Activated CD8-positive, alpha-beta T cell treated with anti-CD3 and anti-CD28 coated beads, Interleukin-2, amount 10 ng/mL, durations not matched to agents 7 days and 5 days (primary cell): Measurements from ENCODE around the gene DRC7. TPM values are rescaled to one million over a fixed set of nuclear protein-coding genes. Genes with fewer than 3 reads are reported as not detected.
A peak's percentile ranks its signal among the peaks of the same experiment; 100 is the strongest.
"Not testable (repeated sequence)": the region's sequence is repeated elsewhere in the genome, so short reads cannot be mapped to it uniquely, and the experiment has no call there.

Experiments
- ATAC-seq: fragments of 150-1000 bp; cut with Tn5 transposase; one replicate; pipeline ENCODE4 v1.10.0; 2021; ENCODE audit warnings: moderate library complexity
- CTCF ChIA-PET: fragments of 350-600 bp; sonication (Branson Sonifier 250); formaldehyde crosslinking; loops from one replicate; lab custom pipeline; 2021; ENCODE audit warnings: antibody characterized with exemption; lab: Charles Lee
- POLR2A ChIA-PET: fragments of 350-600 bp; sonication (Branson Sonifier 250); formaldehyde crosslinking; loops from one replicate; lab custom pipeline; 2021; ENCODE audit warnings: antibody characterized with exemption; lab: Charles Lee
- DNase-seq: peaks from one replicate; pipeline ENCODE4 v3.0.0-alpha.2; 2020
- H3K27ac Mint-ChIP-seq: one replicate; pipeline ENCODE4 v1.8.0; 2021; ENCODE audit warnings: mild to moderate bottlenecking, mixed read lengths
- H3K27me3 Mint-ChIP-seq: one replicate; pipeline ENCODE4 v1.8.0; 2021; ENCODE audit warnings: low read depth, mixed read lengths
- H3K36me3 Mint-ChIP-seq: one replicate; pipeline ENCODE4 v1.8.0; 2021; ENCODE audit warnings: low read depth, mixed read lengths
- H3K4me1 Mint-ChIP-seq: one replicate; pipeline ENCODE4 v1.8.0; 2021; ENCODE audit warnings: low read depth, mixed read lengths
- H3K4me3 Mint-ChIP-seq: one replicate; pipeline ENCODE4 v1.8.0; 2021; ENCODE audit warnings: mild to moderate bottlenecking, mixed read lengths
- H3K9me3 Mint-ChIP-seq: one replicate; pipeline ENCODE4 v1.8.0; 2022; ENCODE audit warnings: mixed read lengths; ENCODE audit not compliant: insufficient read depth
- total RNA-seq, 2 experiments: library from RNA; stranded (reverse); gene quantifications; one replicate each; pipeline ENCODE4 v1.2.3, GENCODE V29; 2021

The DRC7 gene
- total RNA-seq, 2 experiments from 2014 or later = 0.55 to 0.66 TPM

- H3K27me3 Mint-ChIP-seq = no peaks in the 10 kb centered on the region
- H3K36me3 Mint-ChIP-seq = no peaks in the 10 kb centered on the region
- no peak overlapping the region for H3K4me3 Mint-ChIP-seq
- ChIA-PET POLR2A (interaction anchor here (0.6 to 0.8 kb wide), 2 partner anchors 9 to 421 kb away, joined by 3 to 4 read pairs; partner anchors contain the start of gene KATNB1), CTCF (interaction anchor here (1.1 to 1.9 kb wide), 3 partner anchors 45 to 149 kb away, joined by 4 to 5 read pairs (median 4); no protein-coding TSS in a partner anchor)
- ATAC-seq = no peak
- H3K27ac Mint-ChIP-seq = no peak overlapping the region
- DNase-seq = no peak
- no peaks in the 10 kb centered on the region for H3K9me3 Mint-ChIP-seq
- H3K4me1 Mint-ChIP-seq = no peaks in the 10 kb centered on the region
Observed at GRCh38 chr16:57725976-57726375, 31.4 kb downstream of the DRC7 start.

GRCh38 chr16:57726433-57726947 lies 31.9 kb downstream of the DRC7 start:
- DNase-seq (no peak), ATAC-seq (no peak)
- H3K36me3 Mint-ChIP-seq = no peaks in the 10 kb centered on the region
- no peak overlapping the region for H3K4me3 Mint-ChIP-seq
- H3K4me1 Mint-ChIP-seq = no peaks in the 10 kb centered on the region
- no peak overlapping the region for H3K27ac Mint-ChIP-seq
- no peaks in the 10 kb centered on the region for H3K27me3 Mint-ChIP-seq
- ChIA-PET POLR2A (interaction anchor here (0.6 to 0.8 kb wide), 3 partner anchors 9 to 421 kb away, joined by 3 to 4 read pairs (median 3); partner anchors contain the start of gene KATNB1), CTCF (interaction anchor here (1.1 to 1.9 kb wide), 3 partner anchors 46 to 150 kb away, joined by 4 to 5 read pairs (median 4); no protein-coding TSS in a partner anchor)
- H3K9me3 Mint-ChIP-seq = no peaks in the 10 kb centered on the region

- ATAC-seq (no peak), DNase-seq (no peak)
- no peak overlapping the region for H3K4me3 Mint-ChIP-seq
- H3K9me3 Mint-ChIP-seq = no peaks in the 10 kb centered on the region
- no peaks in the 10 kb centered on the region for H3K4me1 Mint-ChIP-seq
- CTCF ChIA-PET = interaction anchor here (1.0 to 1.9 kb wide), 2 partner anchors 47 to 151 kb away, joined by 3 to 4 read pairs; no protein-coding TSS in a partner anchor
- H3K27ac Mint-ChIP-seq = no peak overlapping the region
- peaks cover under 1% of the 10 kb centered on the region for H3K36me3 Mint-ChIP-seq
- H3K27me3 Mint-ChIP-seq = no peaks in the 10 kb centered on the region
- POLR2A ChIA-PET = no interaction called here
Observed at GRCh38 chr16:57727610-57728009, 33.0 kb downstream of the DRC7 start.

GRCh38 chr16:57728336-57729181 lies 34.0 kb downstream of the DRC7 start:
- no peak for DNase-seq
- H3K27ac Mint-ChIP-seq = no peak overlapping the region
- CTCF ChIA-PET = interaction anchor here (1.0 kb wide), 1 partner anchor 152 kb away, joined by 3 read pairs; no protein-coding TSS in a partner anchor
- H3K4me1 Mint-ChIP-seq = peaks cover 3% of the 10 kb centered on the region
- POLR2A ChIA-PET = no interaction called here
- H3K9me3 Mint-ChIP-seq = peaks cover 5% of the 10 kb centered on the region
- H3K27me3 Mint-ChIP-seq = no peaks in the 10 kb centered on the region
- ATAC-seq = no peak
- H3K4me3 Mint-ChIP-seq = no peak overlapping the region
- peaks cover 8% of the 10 kb centered on the region for H3K36me3 Mint-ChIP-seq

GRCh38 chr16:57729182-57729484 lies 34.5 kb downstream of the DRC7 start:
- POLR2A ChIA-PET = no interaction called here
- ATAC-seq (no peak), DNase-seq (no peak)
- Mint-ChIP-seq H3K4me1 (peaks cover 6% of the 10 kb centered on the region), H3K27ac (no peak overlapping the region), H3K4me3 (no peak overlapping the region), H3K36me3 (peaks cover 9% of the 10 kb centered on the region), H3K27me3 (no peaks in the 10 kb centered on the region), H3K9me3 (peaks cover 5% of the 10 kb centered on the region)
- CTCF ChIA-PET = no interaction called here

GRCh38 chr16:57729852-57730251 lies 35.2 kb downstream of the DRC7 start:
- H3K9me3 Mint-ChIP-seq, H3K4me1 Mint-ChIP-seq, CTCF ChIA-PET: not testable (repeated sequence)

GRCh38 chr16:57730771-57731730 lies 36.4 kb downstream of the DRC7 start:
- POLR2A ChIA-PET = no interaction called here
- Mint-ChIP-seq H3K4me1 (peaks cover 14% of the 10 kb centered on the region), H3K27me3 (no peaks in the 10 kb centered on the region), H3K27ac (no peak overlapping the region), H3K36me3 (peaks cover 9% of the 10 kb centered on the region), H3K4me3 (no peak overlapping the region), H3K9me3 (peaks cover 5% of the 10 kb centered on the region)
- no peak for ATAC-seq
- no peak for DNase-seq
- CTCF ChIA-PET = interaction anchor here (1.1 kb wide), 1 partner anchor 26 kb away, joined by 3 read pairs; no protein-coding TSS in a partner anchor

More at GRCh38 chr16:57729852-57730251, 35.2 kb downstream of the DRC7 start:
- H3K27ac Mint-ChIP-seq, POLR2A ChIA-PET, DNase-seq, ATAC-seq, H3K4me3 Mint-ChIP-seq, H3K27me3 Mint-ChIP-seq, H3K36me3 Mint-ChIP-seq: not testable (repeated sequence)

GRCh38 chr16:57732037-57732436 lies 37.4 kb downstream of the DRC7 start:
- POLR2A ChIA-PET = no interaction called here
- CTCF ChIA-PET = interaction anchor here (1.1 kb wide), 1 partner anchor 82 kb away, joined by 3 read pairs; no protein-coding TSS in a partner anchor
- Mint-ChIP-seq H3K36me3 (peaks cover 9% of the 10 kb centered on the region), H3K27ac (no peak overlapping the region), H3K9me3 (peaks cover 5% of the 10 kb centered on the region), H3K4me1 (peaks cover 24% of the 10 kb centered on the region), H3K4me3 (no peak overlapping the region), H3K27me3 (no peaks in the 10 kb centered on the region)
- DNase-seq (no peak), ATAC-seq (no peak)

GRCh38 chr16:57732714-57733113 lies 38.1 kb downstream of the DRC7 start:
- Mint-ChIP-seq H3K36me3 (peaks cover 14% of the 10 kb centered on the region), H3K4me1 (peaks cover 30% of the 10 kb centered on the region), H3K9me3 (peaks cover 5% of the 10 kb centered on the region), H3K27ac (no peak overlapping the region), H3K27me3 (no peaks in the 10 kb centered on the region), H3K4me3 (no peak overlapping the region)
- ATAC-seq (no peak), DNase-seq (no peak)
- ChIA-PET POLR2A (no interaction called here), CTCF (interaction anchor here (1.1 kb wide), 1 partner anchor 83 kb away, joined by 3 read pairs; no protein-coding TSS in a partner anchor)

GRCh38 chr16:57734308-57734924 lies 39.8 kb downstream of the DRC7 start:
- Mint-ChIP-seq H3K27ac (peak overlapping the region; percentile 94), H3K9me3 (peaks cover 5% of the 10 kb centered on the region), H3K4me3 (peak overlapping the region; percentile 90), H3K4me1 (peaks cover 33% of the 10 kb centered on the region), H3K36me3 (peaks cover 17% of the 10 kb centered on the region), H3K27me3 (no peaks in the 10 kb centered on the region)
- ChIA-PET POLR2A (interaction anchor here (1.0 to 1.7 kb wide), 6 partner anchors 11 to 192 kb away, joined by 3 to 6 read pairs (median 4); partner anchors contain the start of gene ADGRG5), CTCF (interaction anchor here (1.3 to 3.4 kb wide), 2 partner anchors 22 to 158 kb away, joined by 5 to 26 read pairs; no protein-coding TSS in a partner anchor)
- ATAC-seq (no peak), DNase-seq (no peak)
